ENCODE measurements around the gene EP300.
A peak's percentile ranks its signal among the peaks of the same experiment; 100 is the strongest.

EP300 gene

DNA sequence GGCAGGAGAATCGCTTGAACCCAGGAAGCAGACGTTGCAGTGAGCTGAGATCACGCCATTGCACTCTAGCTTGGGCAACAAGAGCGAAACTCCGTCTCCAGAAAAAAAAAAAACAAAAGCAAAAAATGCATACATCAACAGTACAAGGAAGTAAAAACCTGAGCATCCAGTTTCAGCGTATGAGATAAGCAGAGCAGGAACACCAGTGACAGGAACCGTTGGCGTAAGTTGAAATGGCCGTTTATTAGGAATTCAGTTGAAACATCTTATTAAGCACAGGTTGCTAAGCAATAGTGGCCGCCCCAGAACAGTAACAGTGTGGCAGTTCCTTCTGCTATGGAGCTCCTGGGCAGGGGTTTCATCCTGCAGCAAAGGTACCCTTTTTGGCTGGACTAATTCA, 108.7 kb downstream of the EP300 start:
- no peak overlapping the region for H3K4me3 ChIP-seq (ENCODE audit: low read depth in 1 of 2, low read length in 2 of 2)
- no peak overlapping the region for H3K4me2 ChIP-seq (ENCODE audit: insufficient read depth, low read length)
- no peaks in the 10 kb centered on the region for H4K20me1 ChIP-seq (ENCODE audit: insufficient read depth, low read length)
- peaks cover 10% of the 10 kb centered on the region for H3K79me2 ChIP-seq (ENCODE audit: insufficient read depth, low read length)
- no peak for TF ChIP-seq CTCF (IDR thresholded peaks at IDR 0.05; ENCODE audit: borderline replicate concordance, extremely low read depth, low read length, poor library complexity, severe bottlenecking)
- no peak for TF ChIP-seq EZH2 (IDR thresholded peaks at IDR 0.05; ENCODE audit: borderline replicate concordance, low read depth, low read length, severe bottlenecking)
- H3K9me3 ChIP-seq (ENCODE audit: insufficient read depth, low read length, severe bottlenecking), result no peaks in the 10 kb centered on the region
- H3K27me3 ChIP-seq (ENCODE audit: insufficient read depth, low read length, poor library complexity), result no peaks in the 10 kb centered on the region
- DNase-seq (no peak), ATAC-seq (ENCODE audit: insufficient read depth, low read depth) (no peak)
- no peak overlapping the region for H2AFZ ChIP-seq (ENCODE audit: low read depth, low read length)
- no peak overlapping the region for H3K9ac ChIP-seq (ENCODE audit: low read depth, low read length)
- H3K36me3 ChIP-seq (ENCODE audit: insufficient read depth, low read length), result no peaks in the 10 kb centered on the region
- peaks cover 32% of the 10 kb centered on the region for H3K4me1 ChIP-seq (ENCODE audit: insufficient read depth, low read length)
- H3K27ac ChIP-seq (ENCODE audit: low read length), result no peak overlapping the region

- no peak overlapping the region for H3K9ac ChIP-seq (ENCODE audit: low read depth, low read length)
- no peaks in the 10 kb centered on the region for H3K27me3 ChIP-seq (ENCODE audit: insufficient read depth, low read length, poor library complexity)
- no peak overlapping the region for H3K27ac ChIP-seq (ENCODE audit: low read length)
- no peak overlapping the region for H2AFZ ChIP-seq (ENCODE audit: low read depth, low read length)
- no peak overlapping the region for H3K4me3 ChIP-seq (ENCODE audit: low read depth in 1 of 2, low read length in 2 of 2)
- TF ChIP-seq EZH2 (IDR thresholded peaks at IDR 0.05; ENCODE audit: borderline replicate concordance, low read depth, low read length, severe bottlenecking) (no peak), CTCF (IDR thresholded peaks at IDR 0.05; ENCODE audit: borderline replicate concordance, extremely low read depth, low read length, poor library complexity, severe bottlenecking) (no peak)
- peaks cover 28% of the 10 kb centered on the region for H3K79me2 ChIP-seq (ENCODE audit: insufficient read depth, low read length)
- peaks cover 27% of the 10 kb centered on the region for H3K4me1 ChIP-seq (ENCODE audit: insufficient read depth, low read length)
- H3K36me3 ChIP-seq (ENCODE audit: insufficient read depth, low read length), result no peaks in the 10 kb centered on the region
- DNase-seq (no peak), ATAC-seq (ENCODE audit: insufficient read depth, low read depth) (no peak)
- no peak overlapping the region for H3K4me2 ChIP-seq (ENCODE audit: insufficient read depth, low read length)
- no peaks in the 10 kb centered on the region for H3K9me3 ChIP-seq (ENCODE audit: insufficient read depth, low read length, severe bottlenecking)
- no peaks in the 10 kb centered on the region for H4K20me1 ChIP-seq (ENCODE audit: insufficient read depth, low read length)
Observed at GRCh38 chr22:41203118-41203517, 110.7 kb downstream of the EP300 start.

GRCh38 chr22:41204066-41204465, 111.7 kb downstream of the EP300 start:
- Histone ChIP-seq H3K4me1 (ENCODE audit: insufficient read depth, low read length) (peaks cover 21% of the 10 kb centered on the region), H3K79me2 (ENCODE audit: insufficient read depth, low read length) (peaks cover 34% of the 10 kb centered on the region), H3K4me3 (ENCODE audit: low read depth in 1 of 2, low read length in 2 of 2) (no peak overlapping the region), H3K9me3 (ENCODE audit: insufficient read depth, low read length, severe bottlenecking) (no peaks in the 10 kb centered on the region), H3K27me3 (ENCODE audit: insufficient read depth, low read length, poor library complexity) (no peaks in the 10 kb centered on the region), H2AFZ (ENCODE audit: low read depth, low read length) (peak overlapping the region; percentile 67), H3K9ac (ENCODE audit: low read depth, low read length) (no peak overlapping the region), H4K20me1 (ENCODE audit: insufficient read depth, low read length) (no peaks in the 10 kb centered on the region), H3K27ac (ENCODE audit: low read length) (no peak overlapping the region), H3K4me2 (ENCODE audit: insufficient read depth, low read length) (no peak overlapping the region), H3K36me3 (ENCODE audit: insufficient read depth, low read length) (0 out of 2 replicates have a peak, but pooled peaks cover 4% of the 10 kb centered on the region)
- no peak for TF ChIP-seq EZH2 (IDR thresholded peaks at IDR 0.05; ENCODE audit: borderline replicate concordance, low read depth, low read length, severe bottlenecking)
- TF ChIP-seq CTCF (IDR thresholded peaks at IDR 0.05; ENCODE audit: borderline replicate concordance, extremely low read depth, low read length, poor library complexity, severe bottlenecking), result no peak
- DNase-seq, result no peak
- ATAC-seq (ENCODE audit: insufficient read depth, low read depth), result no peak

Measured in DND-41 (cell line).